GM19467 (cell line): Measurements from ENCODE around the gene RPH3AL.

ENCODE experiments used
- ATAC-seq: cut with Tn5 transposase; IDR thresholded peaks from one replicate; pipeline ENCODE4 v1.9.1; 2021; ENCODE audit warnings: mild to moderate bottlenecking, moderate library complexity; ENCODE audit not compliant: unreplicated experiment

RPH3AL gene, protein sequence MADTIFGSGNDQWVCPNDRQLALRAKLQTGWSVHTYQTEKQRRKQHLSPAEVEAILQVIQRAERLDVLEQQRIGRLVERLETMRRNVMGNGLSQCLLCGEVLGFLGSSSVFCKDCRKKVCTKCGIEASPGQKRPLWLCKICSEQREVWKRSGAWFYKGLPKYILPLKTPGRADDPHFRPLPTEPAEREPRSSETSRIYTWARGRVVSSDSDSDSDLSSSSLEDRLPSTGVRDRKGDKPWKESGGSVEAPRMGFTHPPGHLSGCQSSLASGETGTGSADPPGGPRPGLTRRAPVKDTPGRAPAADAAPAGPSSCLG

GRCh38 chr17:352421-353212 lies at the start of gene RPH3AL:
Gene RPH3AL (minus strand): TSS chr17:352807. CDS start chr17:327543, 25,264 bp downstream.
- ATAC-seq, result no peak

- no peak for ATAC-seq
Measured at GRCh38 chr17:400257-400656, 47.6 kb upstream of the RPH3AL start.

GRCh38 chr17:396788-397187 lies 44.2 kb upstream of the RPH3AL start:
- ATAC-seq, result no peak

GRCh38 chr17:395974-396373 lies 43.4 kb upstream of the RPH3AL start:
- ATAC-seq, result no peak

GRCh38 chr17:395179-395578 lies 42.6 kb upstream of the RPH3AL start:
- no peak for ATAC-seq

- no peak for ATAC-seq
Measured at GRCh38 chr17:394718-395095, 42.1 kb upstream of the RPH3AL start.

DNA sequence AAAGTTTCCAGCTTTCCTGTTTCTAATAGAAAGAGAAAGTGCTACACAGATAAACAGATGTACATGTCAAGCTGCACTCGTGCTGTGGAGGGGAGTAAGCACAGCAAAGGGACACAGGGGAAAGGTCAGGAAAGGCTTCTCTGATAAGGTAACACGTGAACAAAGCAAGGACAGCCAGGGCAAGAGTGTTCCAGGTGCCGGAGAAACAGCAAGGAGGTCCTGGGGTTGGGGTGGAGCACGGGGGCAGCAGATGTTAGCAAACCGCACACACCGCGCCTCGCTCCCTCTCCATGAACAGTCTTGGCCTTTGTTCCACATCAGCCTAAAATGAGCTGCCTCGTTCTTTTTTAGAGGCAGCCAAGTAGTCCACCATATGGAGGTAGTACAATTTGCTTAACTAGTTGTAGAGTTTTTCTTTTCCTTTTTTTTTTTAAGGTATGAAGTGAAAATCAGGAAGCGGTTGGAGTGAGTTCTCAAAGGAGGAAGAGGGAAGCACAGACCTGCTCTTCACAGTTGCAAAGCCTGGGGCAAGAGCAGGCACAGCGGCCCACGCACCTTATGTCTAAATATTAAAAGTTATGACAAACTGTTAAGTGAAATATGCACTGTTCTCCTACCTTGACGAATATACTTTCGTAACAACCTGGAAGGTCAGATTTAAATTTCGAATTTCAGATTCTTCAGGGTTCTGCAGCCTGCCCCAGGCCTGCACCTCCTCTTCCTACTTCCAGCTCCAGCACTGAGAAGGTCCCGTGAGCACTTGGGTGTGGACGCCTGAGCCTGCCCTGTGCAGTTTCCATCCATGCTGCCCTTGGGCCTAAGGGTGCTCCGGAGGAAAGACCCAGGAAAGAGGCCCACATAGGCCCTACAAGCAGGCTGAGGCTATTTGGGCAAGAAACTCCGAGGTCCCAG lies 41.5 kb upstream of the RPH3AL start:
- ATAC-seq, result no peak

DNA sequence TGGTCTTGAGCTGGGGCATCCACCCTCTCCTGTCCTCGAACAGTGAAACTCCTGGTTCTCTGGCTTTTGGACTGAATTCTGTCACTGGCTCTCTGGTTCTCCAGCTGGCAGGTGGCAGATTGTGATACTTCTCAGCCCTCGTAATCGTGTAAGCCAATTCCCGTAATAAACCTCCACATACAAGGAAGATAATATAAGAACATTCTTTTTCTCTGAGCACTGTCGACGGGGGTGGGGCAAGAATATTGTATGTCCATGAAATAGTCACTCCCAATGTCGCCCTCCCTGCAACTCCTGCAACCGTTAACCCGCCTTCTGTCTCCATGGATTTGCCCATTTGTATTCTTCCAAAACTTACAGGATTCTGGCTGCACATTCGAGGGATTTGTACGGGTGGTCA lies 39.2 kb upstream of the RPH3AL start:
- no peak for ATAC-seq

GRCh38 chr17:390025-390424 lies 37.4 kb upstream of the RPH3AL start:
- no peak for ATAC-seq

DNA sequence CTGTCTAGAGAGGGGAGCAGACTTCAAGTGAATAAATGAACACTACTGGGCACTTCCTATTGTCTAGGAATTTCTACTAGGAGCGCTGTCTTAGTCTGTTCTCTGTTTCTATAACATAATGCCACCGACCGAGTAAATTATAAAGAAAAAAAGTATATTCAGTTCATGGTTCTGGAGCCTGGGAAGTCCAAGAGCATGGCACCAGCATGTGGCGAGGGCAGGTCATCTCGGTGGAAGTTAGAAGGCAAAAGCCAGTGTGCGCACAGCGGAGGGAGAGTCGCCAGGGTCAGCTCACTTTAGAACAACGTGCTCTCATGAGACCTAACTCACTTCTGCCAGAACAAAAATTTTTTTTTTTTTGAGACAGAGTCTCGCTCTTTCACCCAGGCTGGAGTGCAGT lies 35.5 kb upstream of the RPH3AL start:
- ATAC-seq, result no peak

DNA sequence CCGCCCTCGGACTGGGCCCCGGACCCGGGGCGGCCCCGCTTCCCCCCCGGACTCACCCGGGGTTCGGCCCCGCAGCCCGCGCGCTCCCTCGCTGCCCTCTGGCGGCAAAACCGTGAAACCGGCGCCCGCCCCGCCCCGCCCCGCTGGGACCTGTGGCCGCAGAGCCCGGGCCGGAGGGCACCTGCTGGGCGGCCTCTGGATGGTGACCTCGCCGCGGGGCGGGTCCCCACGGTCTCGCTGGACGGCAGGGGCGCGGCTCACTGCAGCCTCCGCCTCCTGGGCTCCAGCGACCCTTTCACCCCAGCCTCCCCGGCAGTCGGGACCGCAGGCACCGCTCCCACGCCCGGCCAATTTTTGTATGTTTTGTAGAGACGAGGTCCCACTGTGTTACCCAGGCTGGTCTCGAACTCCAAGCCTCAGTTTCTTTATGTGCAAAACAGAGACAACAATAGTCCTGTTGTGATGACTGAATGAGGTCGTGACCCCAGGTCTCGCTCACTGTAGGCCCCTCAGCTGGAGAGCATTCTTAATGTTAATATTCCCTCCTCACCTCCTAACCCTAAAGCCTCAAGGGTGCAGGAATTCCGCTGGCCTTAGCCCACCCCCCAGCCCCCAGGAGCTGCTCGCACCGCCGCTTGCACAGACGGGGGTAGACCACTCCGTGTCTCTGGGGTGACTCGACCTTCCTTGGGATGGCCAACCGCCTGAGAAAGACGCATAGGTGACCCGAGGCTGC lies 33.7 kb upstream of the RPH3AL start:
- ATAC-seq, result peak; percentile 63

GRCh38 chr17:385836-386140 lies 33.2 kb upstream of the RPH3AL start:
- no peak for ATAC-seq

GRCh38 chr17:385178-385835 lies 32.7 kb upstream of the RPH3AL start:
- no peak for ATAC-seq

DNA sequence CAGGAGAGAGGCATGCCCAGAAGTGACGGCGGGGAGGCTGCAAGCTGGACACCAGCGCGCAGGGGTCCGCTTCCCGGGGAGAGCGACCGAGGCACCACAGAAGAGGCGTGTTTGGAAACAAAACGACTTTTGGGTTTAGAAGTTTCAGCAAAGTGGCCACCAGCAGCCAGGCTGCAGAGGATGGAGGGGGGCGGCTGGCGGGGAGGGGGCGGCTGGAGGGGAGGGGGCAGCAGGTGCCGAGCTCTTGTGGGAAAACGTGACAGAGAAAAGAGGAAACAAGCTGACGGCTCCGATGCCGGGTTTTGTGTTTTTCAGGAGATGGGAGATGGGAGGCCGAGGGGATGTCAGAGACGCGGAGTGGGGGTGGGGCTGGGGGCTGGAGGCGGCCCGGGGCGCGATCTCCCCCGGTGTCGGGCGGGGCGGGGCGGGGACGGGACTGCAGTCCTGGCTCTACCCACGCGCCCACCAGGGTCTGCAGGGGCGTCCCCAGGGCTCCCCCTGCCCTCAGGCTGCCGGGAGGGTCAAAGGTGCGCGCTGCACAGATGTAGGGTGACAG lies 32.1 kb upstream of the RPH3AL start:
- no peak for ATAC-seq

- ATAC-seq, result no peak
Measured at GRCh38 chr17:383771-384621, 31.4 kb upstream of the RPH3AL start.

DNA sequence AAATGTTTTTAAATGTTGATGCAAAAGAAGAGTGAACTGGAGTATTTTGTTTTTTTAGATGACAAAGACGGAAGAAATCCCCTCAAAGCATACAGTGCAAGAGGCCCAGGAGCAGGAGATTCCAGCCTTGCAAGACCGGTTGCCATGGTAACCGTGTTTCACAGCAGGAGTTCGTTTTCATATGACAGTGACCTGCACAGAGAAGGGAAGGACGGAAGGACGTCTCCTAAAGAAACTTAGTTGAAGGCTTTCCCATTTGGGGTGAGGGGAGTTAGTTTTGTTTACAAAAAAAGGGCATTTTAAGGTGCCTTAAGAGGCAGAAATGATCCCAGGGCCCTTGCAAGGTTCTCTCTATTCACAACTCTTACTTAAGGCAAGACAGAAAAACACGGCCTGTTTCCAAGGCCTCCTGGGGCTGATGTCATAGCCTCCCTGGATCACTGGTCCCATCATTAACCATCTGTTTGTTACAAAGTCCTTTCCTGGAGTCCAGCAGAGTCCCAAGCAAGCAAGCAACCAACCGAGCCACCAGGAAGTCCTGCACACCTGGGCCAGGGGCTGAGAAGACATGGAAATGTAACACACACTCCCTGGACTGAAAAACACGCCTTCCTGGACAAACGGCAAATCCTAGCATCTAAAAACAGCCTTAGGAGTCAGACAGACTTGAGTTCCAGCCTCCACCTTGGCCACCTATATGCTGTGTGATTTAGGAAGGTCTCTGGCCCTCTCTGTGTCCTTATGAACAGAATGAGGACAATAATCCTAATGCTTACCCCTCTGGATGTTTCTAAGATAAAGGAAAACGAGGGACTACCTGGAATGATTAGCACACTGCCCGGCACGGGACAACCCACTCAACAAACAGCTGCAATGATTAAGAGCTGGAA lies 30.3 kb upstream of the RPH3AL start:
- ATAC-seq, result no peak

DNA sequence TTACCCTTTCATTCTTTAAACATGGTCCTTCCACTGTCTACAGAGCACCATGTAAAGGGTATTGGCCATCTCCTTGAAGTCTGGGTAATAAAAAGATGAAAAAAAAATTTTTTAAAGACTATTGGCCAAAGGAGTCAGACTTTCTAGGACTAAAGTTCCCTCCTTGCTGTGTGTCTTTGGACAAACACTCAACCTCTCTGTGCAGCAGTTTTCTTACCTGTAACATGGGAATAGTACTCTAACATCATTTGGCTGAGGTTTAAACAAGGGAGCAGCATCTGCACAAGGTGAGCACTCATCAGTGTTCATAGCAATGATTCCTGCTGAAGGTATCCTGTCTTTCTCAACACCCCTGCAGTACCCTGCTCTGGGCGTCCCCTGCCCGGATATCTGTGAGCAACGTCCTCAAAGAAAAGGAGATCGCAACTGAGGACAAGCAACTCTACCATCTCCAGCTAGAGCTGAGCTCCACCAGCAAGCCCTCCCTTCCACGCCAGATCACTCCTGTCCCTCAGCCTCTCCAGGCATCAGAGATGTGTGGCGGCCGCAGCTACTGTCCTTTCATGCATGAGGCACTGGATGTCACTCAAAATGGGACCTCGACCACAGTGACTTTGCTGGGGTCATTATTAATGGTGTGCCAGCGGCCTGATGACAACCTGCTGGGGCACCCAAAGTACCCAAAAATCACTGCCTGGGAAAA lies 29.5 kb upstream of the RPH3AL start:
- ATAC-seq, result no peak

- no peak for ATAC-seq
Measured at GRCh38 chr17:381516-381915, 28.9 kb upstream of the RPH3AL start.
